Muscle layer of duodenum (tissue), 2 donors: ENCODE measurements around the gene STX1B.

Source experiments
- H3K27ac ChIP-seq: one replicate; pipeline ENCODE4 v1.7.0; 2013; ENCODE audit warnings: mild to moderate bottlenecking, low read length
- H3K27me3 ChIP-seq: one replicate; pipeline ENCODE4 v1.7.0; 2013; ENCODE audit warnings: low read depth, mild to moderate bottlenecking, control low read depth, low read length
- H3K36me3 ChIP-seq, 2 donors: one replicate each; pipeline ENCODE4 v1.7.0; 2013; ENCODE audit warnings: low read length in 2 of 2, control low read depth in 1 of 2, mild to moderate bottlenecking in 1 of 2; ENCODE audit not compliant: insufficient read depth in 2 of 2, control insufficient read depth in 1 of 2
- H3K4me1 ChIP-seq, 2 donors: one replicate each; pipeline ENCODE4 v1.7.0; 2013; ENCODE audit warnings: low read length in 2 of 2, mild to moderate bottlenecking in 2 of 2, control low read depth in 1 of 2, moderate library complexity in 1 of 2; ENCODE audit not compliant: insufficient read depth in 2 of 2, control insufficient read depth in 1 of 2
- H3K4me3 ChIP-seq, 2 donors: one replicate each; pipeline ENCODE4 v1.7.0; 2013; ENCODE audit warnings: low read length in 2 of 2, low read depth in 1 of 2, mild to moderate bottlenecking in 1 of 2
- H3K9me3 ChIP-seq, 2 donors: one replicate each; pipeline ENCODE4 v1.7.0; 2013; ENCODE audit warnings: low read length in 2 of 2, control low read depth in 1 of 2, mild to moderate bottlenecking in 1 of 2; ENCODE audit not compliant: control insufficient read depth in 1 of 2
- donor health status: healthy.

STX1B gene

GRCh38 chr16:31002862-31003341 lies 7.5 kb downstream of the STX1B start:
- Histone ChIP-seq H3K27me3 (peaks cover 7% of the 10 kb centered on the region), H3K36me3 (no peaks in the 10 kb centered on the region), H3K9me3 (no peaks in the 10 kb centered on the region), H3K4me1 (peaks cover 0 to 6% of the 10 kb centered on the region in 2 donors), H3K4me3 (no peak overlapping the region), H3K27ac (no peak overlapping the region)

DNA sequence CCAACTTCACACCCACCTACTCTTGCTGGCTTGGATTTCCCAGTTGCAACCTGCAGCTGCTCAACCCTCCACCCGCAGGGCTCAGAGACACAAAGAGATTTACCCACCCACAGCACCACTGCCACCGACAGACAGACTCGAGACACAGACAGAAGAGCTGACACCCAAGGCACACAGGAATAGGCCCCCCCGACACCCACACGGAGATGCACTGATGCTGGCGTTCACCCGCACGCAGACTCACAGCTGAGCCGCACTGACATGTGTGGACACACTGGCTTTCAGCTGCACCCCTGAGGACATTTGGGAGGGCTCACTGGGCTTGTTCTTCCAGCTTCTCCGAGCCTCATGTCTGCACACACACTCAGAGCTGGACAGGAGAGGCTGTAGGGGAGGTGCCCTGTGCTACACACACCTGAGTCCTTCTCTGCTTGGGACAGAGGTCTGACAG lies 8.2 kb downstream of the STX1B start:
- Histone ChIP-seq H3K9me3 (no peaks in the 10 kb centered on the region), H3K4me1 (peaks cover 0 to 6% of the 10 kb centered on the region in 2 donors), H3K4me3 (no peak overlapping the region), H3K27ac (no peak overlapping the region), H3K36me3 (no peaks in the 10 kb centered on the region), H3K27me3 (peaks cover under 1% of the 10 kb centered on the region)

DNA sequence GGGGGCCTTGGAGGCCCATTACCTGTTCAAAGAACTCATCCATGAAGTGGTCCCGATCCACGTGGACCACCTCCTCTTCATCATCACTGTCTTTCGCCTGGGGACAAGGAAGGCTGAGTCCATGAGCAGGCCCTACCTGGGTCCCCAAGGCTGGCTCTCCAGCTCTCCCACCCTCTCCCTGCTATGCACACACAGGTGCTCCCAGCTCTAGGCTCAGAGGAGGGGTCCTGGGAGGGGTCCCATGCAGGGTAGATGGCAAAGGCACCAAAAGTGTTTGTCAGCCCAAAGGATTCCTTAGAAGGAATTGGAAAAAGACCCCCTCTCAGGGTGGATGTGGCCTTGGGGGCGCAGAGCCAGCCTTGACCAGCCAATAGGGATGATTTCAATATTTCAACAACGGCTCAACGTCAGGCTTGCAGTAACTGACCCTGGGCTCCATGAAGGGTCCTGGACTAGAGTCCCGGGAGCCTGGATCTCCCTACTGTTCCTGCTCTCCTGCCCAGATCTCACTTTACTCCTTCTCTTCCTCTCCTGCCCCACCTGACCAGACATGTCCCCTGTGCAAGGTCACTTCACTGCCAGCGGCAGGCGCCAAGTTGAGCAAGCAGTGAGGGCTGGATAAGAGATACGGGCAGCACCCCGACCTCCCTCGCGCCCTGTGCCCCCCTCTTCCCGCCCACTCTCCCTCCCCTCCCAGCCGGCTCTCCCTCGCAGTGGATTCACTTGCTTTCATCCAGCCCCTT lies 8.8 kb downstream of the STX1B start:
- H3K4me3 ChIP-seq = no peak overlapping the region
- no peaks in the 10 kb centered on the region for H3K36me3 ChIP-seq
- no peaks in the 10 kb centered on the region for H3K27me3 ChIP-seq
- no peaks in the 10 kb centered on the region for H3K9me3 ChIP-seq
- peaks cover 0 to 6% of the 10 kb centered on the region in 2 donors for H3K4me1 ChIP-seq
- no peak overlapping the region for H3K27ac ChIP-seq

- Histone ChIP-seq H3K27ac (no peak overlapping the region), H3K9me3 (no peaks in the 10 kb centered on the region), H3K4me3 (no peak overlapping the region), H3K4me1 (peaks cover 0 to 6% of the 10 kb centered on the region in 2 donors), H3K36me3 (no peaks in the 10 kb centered on the region), H3K27me3 (no peaks in the 10 kb centered on the region)
Observed at GRCh38 chr16:31000671-31001382, 9.6 kb downstream of the STX1B start.

GRCh38 chr16:30998852-30999761 lies 11.3 kb downstream of the STX1B start:
- Histone ChIP-seq H3K27ac (no peak overlapping the region), H3K4me3 (no peak overlapping the region), H3K4me1 (peaks cover 0 to 6% of the 10 kb centered on the region in 2 donors), H3K9me3 (no peaks in the 10 kb centered on the region), H3K27me3 (no peaks in the 10 kb centered on the region), H3K36me3 (no peaks in the 10 kb centered on the region)

DNA sequence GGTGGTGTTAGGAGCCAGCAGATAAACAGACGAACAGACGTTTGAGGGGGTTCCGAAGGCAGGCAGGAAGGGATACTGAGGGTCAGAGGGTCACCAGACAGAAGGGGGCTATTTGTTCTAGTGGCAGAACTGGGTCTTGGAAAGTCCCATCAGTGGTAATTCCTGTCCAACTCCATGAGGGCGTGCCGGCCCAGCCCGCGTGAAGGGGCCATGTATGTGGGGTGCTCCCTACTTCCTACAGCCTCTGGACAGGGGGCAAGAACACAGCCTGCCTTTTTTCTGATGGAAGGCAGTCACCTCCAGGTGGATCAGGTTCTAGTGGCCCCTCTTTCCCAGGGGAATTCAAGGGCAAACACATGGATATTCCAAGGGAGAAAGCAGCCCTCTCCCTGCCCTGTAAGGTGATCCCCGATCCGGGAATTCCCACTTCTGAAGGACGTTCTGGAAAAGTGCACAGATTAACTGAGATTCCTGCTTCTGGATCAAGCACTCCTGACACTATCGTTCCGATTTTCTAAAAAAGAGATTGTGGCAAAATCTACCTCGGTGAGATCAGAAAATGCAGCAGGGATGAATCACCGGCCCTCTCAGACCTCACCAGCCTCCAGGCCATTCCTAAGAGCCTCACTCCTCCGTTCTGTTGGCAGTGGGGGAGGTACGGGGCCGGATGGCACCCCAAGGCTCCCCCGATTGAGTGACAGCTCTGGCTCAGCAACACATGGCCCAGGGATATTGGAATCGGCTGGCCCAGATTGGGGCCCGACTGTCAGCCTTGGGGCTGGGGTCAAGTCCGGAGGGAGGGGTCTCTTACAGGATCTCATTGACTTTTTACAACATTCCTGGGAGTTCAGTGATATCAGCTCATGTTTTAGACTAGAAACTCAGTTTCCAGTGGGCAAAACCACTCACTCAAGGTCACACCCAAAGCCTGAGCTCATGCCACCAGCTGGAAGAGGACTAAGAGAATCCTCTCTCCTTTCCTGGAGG lies 12.4 kb downstream of the STX1B start:
- peaks cover 0 to 6% of the 10 kb centered on the region in 2 donors for H3K4me1 ChIP-seq
- no peaks in the 10 kb centered on the region for H3K27me3 ChIP-seq
- H3K9me3 ChIP-seq = no peaks in the 10 kb centered on the region
- H3K4me3 ChIP-seq = peak overlapping the region; percentile 67 to 74
- H3K27ac ChIP-seq = peak overlapping the region; percentile 24
- no peaks in the 10 kb centered on the region for H3K36me3 ChIP-seq

DNA sequence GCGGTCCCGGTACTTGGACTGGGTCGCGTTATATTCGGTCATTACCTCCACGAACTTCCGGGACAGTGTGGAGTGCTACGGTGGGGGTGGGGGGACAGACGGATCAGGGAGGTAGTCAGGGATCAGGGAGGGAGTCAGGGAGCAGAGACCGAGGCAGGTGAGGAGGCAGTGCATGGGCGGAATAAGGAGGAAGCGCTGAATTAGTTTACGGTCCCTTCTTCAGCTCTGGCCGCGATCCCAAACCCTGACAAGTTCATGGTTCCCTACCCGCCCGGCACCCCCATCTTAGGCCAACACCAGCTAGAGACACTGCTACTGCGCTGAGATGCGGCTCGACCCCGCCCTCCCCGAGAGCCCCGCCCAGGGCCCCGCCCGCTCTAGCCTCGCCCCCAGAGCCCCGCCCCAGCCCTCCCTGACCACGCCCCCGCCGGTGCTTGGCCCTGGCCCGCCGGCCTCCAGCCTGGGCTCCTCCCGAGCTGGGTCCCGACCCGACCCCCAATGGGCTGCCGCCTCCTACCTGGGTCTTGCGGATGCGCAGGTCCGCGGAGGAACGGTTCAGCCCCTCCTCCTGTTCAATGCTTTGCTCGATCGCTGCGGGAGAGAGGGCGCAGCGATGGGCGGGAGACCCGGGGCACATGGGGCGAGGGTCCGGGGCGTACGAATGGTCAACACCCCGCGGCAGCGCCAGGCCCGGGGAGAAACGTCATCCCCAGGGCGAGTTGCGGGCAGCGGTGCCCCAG lies 13.3 kb downstream of the STX1B start:
- peak overlapping the region; percentile 67 for H3K27ac ChIP-seq
- no peaks in the 10 kb centered on the region for H3K36me3 ChIP-seq
- no peaks in the 10 kb centered on the region for H3K27me3 ChIP-seq
- H3K4me1 ChIP-seq = peaks cover 0 to 2% of the 10 kb centered on the region in 2 donors
- H3K9me3 ChIP-seq = no peaks in the 10 kb centered on the region
- peak overlapping the region; percentile 67 to 74 for H3K4me3 ChIP-seq

GRCh38 chr16:30996324-30996984 lies 14.0 kb downstream of the STX1B start:
- Histone ChIP-seq H3K9me3 (no peaks in the 10 kb centered on the region), H3K27ac (peak overlapping the region; percentile 67), H3K36me3 (no peaks in the 10 kb centered on the region), H3K4me3 (peak overlapping the region; percentile 67 to 74), H3K27me3 (no peaks in the 10 kb centered on the region), H3K4me1 (no peaks in the 10 kb centered on the region)

- Histone ChIP-seq H3K9me3 (no peaks in the 10 kb centered on the region), H3K4me3 (no peak overlapping the region), H3K27me3 (no peaks in the 10 kb centered on the region), H3K36me3 (no peaks in the 10 kb centered on the region), H3K4me1 (no peaks in the 10 kb centered on the region), H3K27ac (peak overlapping the region; percentile 67)
Observed at GRCh38 chr16:30995927-30996323, 14.5 kb downstream of the STX1B start.
